ENCODE measurements around the gene TOLLIP. TPM values are rescaled to one million over a fixed set of nuclear protein-coding genes. Genes with fewer than 3 reads are reported as not detected.

The TOLLIP gene
- total RNA-seq, 1 experiment from 2014 or later: 78.3 TPM

DNA sequence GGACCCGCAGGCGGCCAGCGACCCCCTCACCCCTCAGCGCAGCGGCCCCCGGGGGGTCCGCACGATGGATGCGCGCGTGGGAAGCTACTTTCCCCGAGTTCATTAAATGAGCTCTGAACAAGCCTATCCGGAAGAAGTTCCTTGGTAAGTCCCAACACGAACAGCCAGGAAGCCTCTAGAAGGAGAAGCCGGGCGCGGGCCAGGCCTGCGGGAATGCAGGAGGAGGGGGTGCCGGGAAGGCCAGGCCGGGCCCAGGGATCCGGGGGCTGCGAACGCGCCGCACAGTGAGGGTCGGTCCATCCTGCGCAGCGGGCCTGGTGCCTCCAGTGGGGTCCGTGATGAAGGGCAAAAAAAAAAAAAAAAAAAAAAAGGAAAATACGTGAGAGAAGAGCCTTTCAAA lies 36.9 kb downstream of the TOLLIP start:
- no peak for DNase-seq
- H3K4me3 ChIP-seq (ENCODE audit: low read depth, low read length): no peak overlapping the region
- TF ChIP-seq, protein P1, sequence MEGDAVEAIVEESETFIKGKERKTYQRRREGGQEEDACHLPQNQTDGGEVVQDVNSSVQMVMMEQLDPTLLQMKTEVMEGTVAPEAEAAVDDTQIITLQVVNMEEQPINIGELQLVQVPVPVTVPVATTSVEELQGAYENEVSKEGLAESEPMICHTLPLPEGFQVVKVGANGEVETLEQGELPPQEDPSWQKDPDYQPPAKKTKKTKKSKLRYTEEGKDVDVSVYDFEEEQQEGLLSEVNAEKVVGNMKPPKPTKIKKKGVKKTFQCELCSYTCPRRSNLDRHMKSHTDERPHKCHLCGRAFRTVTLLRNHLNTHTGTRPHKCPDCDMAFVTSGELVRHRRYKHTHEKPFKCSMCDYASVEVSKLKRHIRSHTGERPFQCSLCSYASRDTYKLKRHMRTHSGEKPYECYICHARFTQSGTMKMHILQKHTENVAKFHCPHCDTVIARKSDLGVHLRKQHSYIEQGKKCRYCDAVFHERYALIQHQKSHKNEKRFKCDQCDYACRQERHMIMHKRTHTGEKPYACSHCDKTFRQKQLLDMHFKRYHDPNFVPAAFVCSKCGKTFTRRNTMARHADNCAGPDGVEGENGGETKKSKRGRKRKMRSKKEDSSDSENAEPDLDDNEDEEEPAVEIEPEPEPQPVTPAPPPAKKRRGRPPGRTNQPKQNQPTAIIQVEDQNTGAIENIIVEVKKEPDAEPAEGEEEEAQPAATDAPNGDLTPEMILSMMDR (IDR thresholded peaks at IDR 0.05; ENCODE audit: insufficient read depth in 1 of 2, low read depth in 1 of 2, low read length in 1 of 2, severe bottlenecking in 1 of 2, unreplicated experiment in 1 of 2): no peak
- POLR2A ChIA-PET: no interaction called here
- no peaks in the 10 kb centered on the region; the same call in none of the 2 replicates for H3K36me3 ChIP-seq (ENCODE audit: control insufficient read depth, insufficient read depth, low read length)
- Mint-ChIP-seq H3K4me3 (ENCODE audit: unreplicated experiment) (no peak overlapping the region), H3K27me3 (ENCODE audit: insufficient read depth, unreplicated experiment) (no peaks in the 10 kb centered on the region), H3K9me3 (ENCODE audit: unreplicated experiment) (no peaks in the 10 kb centered on the region), H3K4me1 (ENCODE audit: low read depth, unreplicated experiment) (no peaks in the 10 kb centered on the region), H3K36me3 (ENCODE audit: insufficient read depth, unreplicated experiment) (peaks cover 13% of the 10 kb centered on the region), H3K27ac (ENCODE audit: unreplicated experiment) (peak overlapping the region; percentile 32)
- H3K9me3 ChIP-seq: no peaks in the 10 kb centered on the region
- CTCF ChIA-PET: no interaction called here
- no peaks in the 10 kb centered on the region for H3K27me3 ChIP-seq (replicated peaks; ENCODE audit: control insufficient read depth, insufficient read depth, low read length)
- no peaks in the 10 kb centered on the region for H3K4me1 ChIP-seq
- no TSS peak for BruUV-seq (replicated peaks)
- intact Hi-C loops (cut with micrococcal nuclease; ENCODE audit: unreplicated experiment): no loop called here

DNA sequence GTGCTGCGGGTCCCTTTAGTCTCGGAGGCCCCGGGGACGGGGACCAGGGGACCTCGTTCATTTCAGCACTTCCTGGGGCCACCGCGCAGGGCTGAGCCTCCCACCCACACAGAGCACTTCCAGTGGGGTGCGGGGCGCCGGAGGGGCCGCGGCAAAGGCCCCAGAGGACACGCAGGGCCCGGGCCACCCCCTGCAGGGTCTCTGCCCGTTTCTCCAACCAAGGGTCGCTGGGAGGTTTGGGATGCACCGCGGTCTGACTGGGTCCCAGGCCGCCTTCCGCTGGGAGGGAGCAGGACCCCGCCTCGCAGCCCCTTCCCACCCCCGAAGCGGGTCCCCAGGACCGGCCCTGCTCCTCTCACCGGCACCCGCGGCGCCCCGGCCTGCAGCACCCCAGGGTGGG lies 37.5 kb downstream of the TOLLIP start:
- H3K4me1 ChIP-seq: no peaks in the 10 kb centered on the region
- TF ChIP-seq, protein P1 (IDR thresholded peaks at IDR 0.05; ENCODE audit: insufficient read depth in 1 of 2, low read depth in 1 of 2, low read length in 1 of 2, severe bottlenecking in 1 of 2, unreplicated experiment in 1 of 2): no peak
- BruUV-seq (replicated peaks): no TSS peak
- Mint-ChIP-seq H3K36me3 (ENCODE audit: insufficient read depth, unreplicated experiment) (peaks cover 7% of the 10 kb centered on the region), H3K4me3 (ENCODE audit: unreplicated experiment) (no peak overlapping the region), H3K27ac (ENCODE audit: unreplicated experiment) (no peak overlapping the region), H3K9me3 (ENCODE audit: unreplicated experiment) (peaks cover 3% of the 10 kb centered on the region), H3K4me1 (ENCODE audit: low read depth, unreplicated experiment) (no peaks in the 10 kb centered on the region), H3K27me3 (ENCODE audit: insufficient read depth, unreplicated experiment) (no peaks in the 10 kb centered on the region)
- no peaks in the 10 kb centered on the region; the same call in 1 of the 2 replicates for H3K36me3 ChIP-seq (ENCODE audit: control insufficient read depth, insufficient read depth, low read length)
- DNase-seq: no peak
- H3K27me3 ChIP-seq (replicated peaks; ENCODE audit: control insufficient read depth, insufficient read depth, low read length): no peaks in the 10 kb centered on the region
- no peak overlapping the region for H3K4me3 ChIP-seq (ENCODE audit: low read depth, low read length)
- intact Hi-C loops (cut with micrococcal nuclease; ENCODE audit: unreplicated experiment): no loop called here
- ChIA-PET POLR2A (no interaction called here), CTCF (no interaction called here)
- no peaks in the 10 kb centered on the region for H3K9me3 ChIP-seq

DNA sequence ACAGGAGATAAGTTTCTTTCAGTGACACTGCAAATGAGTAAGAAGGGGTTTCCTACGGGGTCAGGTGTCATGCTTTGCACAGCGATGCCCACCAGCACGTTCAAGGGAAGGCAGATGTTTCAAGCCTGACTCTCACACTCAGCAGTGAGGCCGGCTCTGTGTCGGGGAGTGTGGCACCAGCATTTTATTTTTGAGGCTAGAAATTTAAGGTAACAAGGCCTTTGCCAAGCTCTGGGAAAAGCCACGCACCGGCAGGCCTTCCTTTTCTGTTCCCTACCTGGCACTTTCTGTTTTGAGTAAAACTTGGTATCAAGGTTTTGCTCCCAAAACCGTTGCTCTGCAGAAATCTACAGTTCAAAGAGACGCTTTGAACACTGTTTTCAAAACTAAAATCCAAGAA lies 38.0 kb downstream of the TOLLIP start:
- H3K36me3 ChIP-seq (ENCODE audit: control insufficient read depth, insufficient read depth, low read length): no peaks in the 10 kb centered on the region; the same call in 1 of the 2 replicates
- H3K4me1 ChIP-seq: no peaks in the 10 kb centered on the region
- H3K27ac Mint-ChIP-seq (ENCODE audit: unreplicated experiment): no peak overlapping the region
- TF ChIP-seq, protein P1 (IDR thresholded peaks at IDR 0.05; ENCODE audit: insufficient read depth in 1 of 2, low read depth in 1 of 2, low read length in 1 of 2, severe bottlenecking in 1 of 2, unreplicated experiment in 1 of 2): no peak
- H3K9me3 Mint-ChIP-seq (ENCODE audit: unreplicated experiment): peaks cover 8% of the 10 kb centered on the region
- H3K36me3 Mint-ChIP-seq (ENCODE audit: insufficient read depth, unreplicated experiment): peaks cover 3% of the 10 kb centered on the region
- no peak overlapping the region for H3K4me3 ChIP-seq (ENCODE audit: low read depth, low read length)
- DNase-seq: no peak
- no peaks in the 10 kb centered on the region for H3K9me3 ChIP-seq
- H3K27me3 Mint-ChIP-seq (ENCODE audit: insufficient read depth, unreplicated experiment): no peaks in the 10 kb centered on the region
- ChIA-PET CTCF (no interaction called here), POLR2A (no interaction called here)
- no peaks in the 10 kb centered on the region for H3K27me3 ChIP-seq (replicated peaks; ENCODE audit: control insufficient read depth, insufficient read depth, low read length)
- intact Hi-C loops (cut with micrococcal nuclease; ENCODE audit: unreplicated experiment): no loop called here
- H3K4me1 Mint-ChIP-seq (ENCODE audit: low read depth, unreplicated experiment): no peaks in the 10 kb centered on the region
- no peak overlapping the region for H3K4me3 Mint-ChIP-seq (ENCODE audit: unreplicated experiment)
- BruUV-seq (replicated peaks): no TSS peak

Data from Caco-2 (cell line).